ENCODE results near the gene CCDC185.
"Not testable (repeated sequence)": the region's sequence is repeated elsewhere in the genome, so short reads cannot be mapped to it uniquely, and the experiment has no call there.

CCDC185 gene

GRCh38 chr1:223394706-223395105 lies 1.5 kb downstream of the CCDC185 start:
- no peak for DNase-seq (ENCODE audit: low spot score)

GRCh38 chr1:223399393-223399792 lies 6.2 kb downstream of the CCDC185 start:
- DNase-seq (ENCODE audit: low spot score) = not testable (repeated sequence)

GRCh38 chr1:223401873-223402789 lies 8.9 kb downstream of the CCDC185 start:
- peak; percentile 39 for DNase-seq (ENCODE audit: low spot score)

GRCh38 chr1:223402790-223403142 lies 9.6 kb downstream of the CCDC185 start:
- DNase-seq (ENCODE audit: low spot score) = no peak

- no peak for DNase-seq (ENCODE audit: low spot score)
Measured at GRCh38 chr1:223403184-223403815, 10.1 kb downstream of the CCDC185 start.

- DNase-seq (ENCODE audit: low spot score) = no peak
Measured at GRCh38 chr1:223405507-223405906, 12.3 kb downstream of the CCDC185 start.

GRCh38 chr1:223410036-223410435 lies 16.8 kb downstream of the CCDC185 start:
- no peak for DNase-seq (ENCODE audit: low spot score)

- no peak for DNase-seq (ENCODE audit: low spot score)
Measured at GRCh38 chr1:223411309-223411708, 18.1 kb downstream of the CCDC185 start.

- DNase-seq (ENCODE audit: low spot score) = no peak
Measured at GRCh38 chr1:223411710-223412109, 18.5 kb downstream of the CCDC185 start.

GRCh38 chr1:223413216-223413615 lies 20.0 kb downstream of the CCDC185 start:
- DNase-seq (ENCODE audit: low spot score) = no peak

- peak; percentile 68 for DNase-seq (ENCODE audit: low spot score)
Measured at GRCh38 chr1:223417444-223417843, 24.2 kb downstream of the CCDC185 start.

- no peak for DNase-seq (ENCODE audit: low spot score)
Measured at GRCh38 chr1:223417903-223418663, 24.9 kb downstream of the CCDC185 start.

GRCh38 chr1:223419115-223419514 lies 25.9 kb downstream of the CCDC185 start:
- no peak for DNase-seq (ENCODE audit: low spot score)

- DNase-seq (ENCODE audit: low spot score) = no peak
Measured at GRCh38 chr1:223419561-223419960, 26.3 kb downstream of the CCDC185 start.

- DNase-seq (ENCODE audit: low spot score) = no peak
Measured at GRCh38 chr1:223421025-223421424, 27.8 kb downstream of the CCDC185 start.

- DNase-seq (ENCODE audit: low spot score) = no peak
Measured at GRCh38 chr1:223421676-223422075, 28.5 kb downstream of the CCDC185 start.

GRCh38 chr1:223422911-223423310 lies 29.7 kb downstream of the CCDC185 start:
- DNase-seq (ENCODE audit: low spot score) = no peak

- no peak for DNase-seq (ENCODE audit: low spot score)
Measured at GRCh38 chr1:223423641-223424233, 30.5 kb downstream of the CCDC185 start.

GRCh38 chr1:223425550-223425949 lies 32.3 kb downstream of the CCDC185 start:
- DNase-seq (ENCODE audit: low spot score) = no peak

GRCh38 chr1:223426936-223427335 lies 33.7 kb downstream of the CCDC185 start:
- DNase-seq (ENCODE audit: low spot score) = no peak

- no peak for DNase-seq (ENCODE audit: low spot score)
Measured at GRCh38 chr1:223429313-223429731, 36.1 kb downstream of the CCDC185 start.

- no peak for DNase-seq (ENCODE audit: low spot score)
Measured at GRCh38 chr1:223429821-223430220, 36.6 kb downstream of the CCDC185 start.
